GM12891 (cell line): ENCODE data around the gene CRTC2.

Experiments
- POLR2A ChIP-seq: IDR thresholded peaks from 2 replicates; pipeline ENCODE4 v1.6.1; 2011; ENCODE audit warnings: low read depth, low read length, control low read depth
- POLR2AphosphoS5 ChIP-seq: IDR thresholded peaks from 2 replicates; pipeline ENCODE4 v1.6.1; 2011; ENCODE audit warnings: low read depth, low read length, control low read depth

DNA sequence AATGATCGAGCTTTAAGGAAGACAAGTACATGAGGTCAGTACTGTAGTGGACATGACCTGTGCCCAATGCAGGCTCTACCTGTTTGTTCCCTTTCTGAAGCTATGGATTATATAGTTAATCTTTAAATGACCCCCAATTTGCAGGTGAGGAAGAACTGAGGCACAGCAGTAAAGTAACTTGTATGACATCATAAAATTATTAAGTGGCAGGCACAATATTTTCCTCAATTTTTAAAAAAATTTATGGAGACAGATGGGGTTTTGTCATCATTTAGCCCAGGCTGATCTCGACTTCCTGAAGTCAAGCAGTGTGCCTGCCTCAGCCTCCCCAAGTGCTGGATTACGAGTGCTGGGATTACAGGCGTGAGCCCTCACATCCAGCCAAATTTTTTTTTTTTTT lies 32.0 kb downstream of the CRTC2 start:
- TF ChIP-seq POLR2A = no peak
- TF ChIP-seq POLR2AphosphoS5 = no peak
